NCI-H1436 (cell line): ENCODE measurements around the gene ORM1.
"Not testable (repeated sequence)": the region's sequence is repeated elsewhere in the genome, so short reads cannot be mapped to it uniquely, and the experiment has no call there.

ENCODE experiments used
- DNase-seq: peaks from one replicate; lab custom pipeline; 2025; lab: John Stamatoyannopoulos, UW

ORM1 gene

GRCh38 chr9:114325684-114326254 is 2.9 kb downstream of the ORM1 start:
- not testable (repeated sequence) for DNase-seq

- DNase-seq: no peak
These were observed 4.9 kb downstream of the ORM1 start for GRCh38 chr9:114327749-114328148.

DNA sequence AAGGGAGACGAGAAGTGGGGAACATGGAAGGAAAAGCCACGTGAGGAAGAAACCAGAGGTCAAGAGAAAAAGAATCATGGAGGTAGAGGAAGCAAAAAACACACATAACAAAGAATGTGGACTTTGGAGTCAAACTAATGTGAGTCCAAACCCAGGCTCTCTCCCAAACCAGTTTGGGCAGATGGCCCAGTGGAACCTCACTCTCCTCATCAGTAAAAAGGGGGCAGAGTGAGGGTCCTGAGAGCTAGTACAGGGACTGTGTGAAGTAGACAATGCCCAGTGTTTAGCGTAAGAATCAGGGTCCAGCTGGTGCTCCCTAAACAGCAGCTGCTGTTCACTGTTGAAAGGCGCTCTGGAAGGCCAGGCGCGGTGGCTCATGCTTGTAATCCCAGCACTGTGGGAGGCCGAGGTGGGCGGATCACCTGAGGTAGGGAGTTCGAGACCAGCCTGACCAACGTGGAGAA is 5.5 kb downstream of the ORM1 start:
- not testable (repeated sequence) for DNase-seq

DNA sequence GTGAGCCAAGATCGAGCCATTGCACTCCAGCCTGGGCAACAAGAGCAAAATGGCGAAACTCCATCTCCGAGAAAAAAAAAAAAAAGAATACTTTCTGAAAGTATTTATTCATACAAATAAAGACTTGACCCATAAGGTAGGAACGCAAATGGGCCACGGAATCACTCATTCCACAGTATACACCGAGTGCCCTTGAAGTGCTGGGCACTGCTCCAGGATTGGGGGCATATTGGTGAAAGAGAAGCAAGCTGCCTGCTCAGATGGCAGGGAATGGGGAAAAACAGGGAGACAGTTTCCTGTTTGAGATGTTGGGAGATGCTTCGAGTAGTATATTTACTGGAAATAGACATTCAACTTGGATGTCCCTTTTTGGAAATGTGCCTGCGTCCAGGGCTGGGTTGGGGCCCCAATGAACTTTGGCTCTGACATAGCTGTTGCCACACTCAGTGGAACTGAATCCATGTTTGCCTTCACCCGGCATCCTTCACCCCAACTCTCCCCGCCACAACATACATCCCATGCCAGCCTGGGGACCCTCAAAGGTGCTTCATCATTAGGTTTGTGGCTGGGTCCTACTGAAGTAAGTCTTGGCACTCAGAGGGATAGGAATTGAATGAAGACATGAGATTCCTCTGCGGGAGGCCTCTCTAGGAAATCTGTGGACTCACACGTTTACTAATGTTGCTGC is 6.2 kb downstream of the ORM1 start:
- not testable (repeated sequence) for DNase-seq

- DNase-seq: not testable (repeated sequence)
These were observed 6.7 kb downstream of the ORM1 start, which contains the start of gene ORM2 for GRCh38 chr9:114329625-114330022. Gene ORM2, plus strand, starts transcription at chr9:114329869. Its CDS starts 36 bp downstream, at chr9:114329905.

DNA sequence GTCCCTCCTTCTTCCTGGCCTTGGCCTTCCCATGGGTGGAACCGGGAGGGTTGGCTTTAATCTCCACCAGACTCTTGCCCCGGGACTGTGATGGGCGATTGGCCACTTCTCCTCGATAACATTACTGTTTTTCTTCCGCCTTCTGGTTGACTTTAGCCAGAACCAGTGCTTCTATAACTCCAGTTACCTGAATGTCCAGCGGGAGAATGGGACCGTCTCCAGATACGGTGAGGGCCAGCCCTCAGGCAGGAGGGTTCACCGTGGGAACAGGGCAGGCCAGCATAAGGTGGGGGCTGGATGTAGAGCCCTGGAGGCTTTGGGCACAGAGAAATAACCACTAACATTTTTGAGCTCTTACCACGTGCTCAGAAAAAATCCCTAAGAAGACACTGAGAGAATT is 7.7 kb downstream of the ORM1 start:
- DNase-seq: no peak

- DNase-seq: not testable (repeated sequence)
These were observed 8.6 kb downstream of the ORM1 start for GRCh38 chr9:114331229-114332195.

DNA sequence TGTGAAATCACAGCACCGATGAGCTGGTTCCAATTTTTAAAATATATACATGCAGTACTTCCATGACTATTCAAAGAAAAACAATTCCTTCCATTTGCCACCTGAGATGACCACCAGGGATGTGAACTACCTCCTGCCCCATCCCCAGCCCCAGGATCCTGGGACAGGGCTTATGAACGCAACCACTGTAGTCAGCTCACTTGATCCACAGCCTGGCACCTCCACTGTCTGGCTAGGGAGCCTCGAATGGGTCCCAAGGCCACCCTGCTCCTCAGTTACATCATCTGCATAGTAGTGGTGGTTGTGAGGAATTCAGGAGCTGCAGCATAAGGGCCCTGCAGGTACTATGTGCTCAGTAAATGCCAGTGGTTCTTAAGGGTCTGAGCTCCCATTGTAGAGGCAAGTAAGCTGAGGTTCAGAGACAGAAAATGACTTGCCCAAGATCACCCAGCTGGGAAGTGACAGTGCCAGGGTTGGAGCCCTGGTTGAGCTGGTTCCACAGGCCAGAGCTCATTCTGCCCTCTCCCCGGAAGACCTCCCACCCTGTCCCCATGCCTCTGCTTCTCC is 9.7 kb downstream of the ORM1 start:
- DNase-seq: not testable (repeated sequence)

DNA sequence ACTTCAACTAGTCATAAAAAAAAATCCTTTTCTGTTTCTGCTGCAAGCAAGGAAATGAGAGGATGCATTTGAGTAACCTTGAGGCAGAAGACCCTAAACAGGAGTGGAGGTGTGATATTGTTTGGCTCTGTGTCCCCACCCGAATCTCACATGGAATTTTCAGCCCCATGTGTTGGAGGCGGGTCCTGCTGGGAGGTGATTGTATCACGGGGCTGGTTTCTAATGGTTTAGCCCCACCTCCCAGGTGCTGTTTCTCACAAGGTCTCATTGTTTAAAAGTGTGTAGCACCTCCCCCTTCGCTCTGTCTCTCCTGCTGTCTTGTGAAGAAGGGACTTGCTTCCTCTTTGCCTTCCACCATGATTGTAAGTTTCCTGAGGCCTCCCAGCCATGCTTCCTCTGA is 10.8 kb downstream of the ORM1 start:
- not testable (repeated sequence) for DNase-seq

DNA sequence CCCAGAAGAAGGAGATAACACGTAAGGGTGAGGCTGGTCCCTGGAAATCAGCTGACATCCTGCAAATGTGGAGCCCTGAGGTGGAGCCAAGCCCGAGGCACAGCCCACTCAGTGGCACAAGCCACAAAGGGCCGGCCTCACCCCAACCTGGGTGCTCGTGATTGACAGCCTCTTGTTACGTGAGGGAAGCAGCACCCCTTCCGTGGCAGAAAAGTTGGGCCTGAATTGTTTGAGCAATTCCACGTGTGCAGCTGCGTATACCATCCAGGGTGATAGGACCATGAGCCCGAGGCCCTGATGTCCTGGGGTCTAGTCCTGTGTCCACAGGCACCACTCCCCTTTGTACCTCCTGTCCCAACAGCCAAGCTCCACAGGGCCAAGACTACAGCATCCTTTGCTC is 11.6 kb downstream of the ORM1 start:
- no peak for DNase-seq

DNA sequence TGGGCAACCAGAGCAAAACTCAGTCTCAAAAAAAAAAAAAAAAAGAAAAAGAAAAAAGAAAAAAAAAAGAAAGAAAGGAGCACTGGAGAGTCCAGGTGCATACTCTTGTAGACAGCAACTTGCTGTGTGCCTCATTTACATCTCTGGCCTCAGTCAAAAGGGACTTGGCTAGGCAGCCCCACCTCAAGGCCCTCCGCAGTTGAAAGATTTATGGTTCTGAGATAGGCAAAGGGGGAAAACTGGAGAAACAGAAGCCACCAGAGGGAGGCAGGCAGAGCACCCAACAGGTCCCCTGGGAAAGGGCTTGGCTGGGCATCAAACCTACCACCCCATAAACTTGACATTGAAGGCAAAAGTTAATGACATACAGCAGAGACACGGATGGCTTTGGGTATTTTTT is 12.8 kb downstream of the ORM1 start:
- no peak for DNase-seq

GRCh38 chr9:114336157-114336556 is 13.3 kb downstream of the ORM1 start:
- DNase-seq: no peak

- no peak for DNase-seq
These were observed 13.9 kb downstream of the ORM1 start for GRCh38 chr9:114336699-114337395.

- DNase-seq: no peak
These were observed 15.3 kb downstream of the ORM1 start for GRCh38 chr9:114338187-114338586.

DNA sequence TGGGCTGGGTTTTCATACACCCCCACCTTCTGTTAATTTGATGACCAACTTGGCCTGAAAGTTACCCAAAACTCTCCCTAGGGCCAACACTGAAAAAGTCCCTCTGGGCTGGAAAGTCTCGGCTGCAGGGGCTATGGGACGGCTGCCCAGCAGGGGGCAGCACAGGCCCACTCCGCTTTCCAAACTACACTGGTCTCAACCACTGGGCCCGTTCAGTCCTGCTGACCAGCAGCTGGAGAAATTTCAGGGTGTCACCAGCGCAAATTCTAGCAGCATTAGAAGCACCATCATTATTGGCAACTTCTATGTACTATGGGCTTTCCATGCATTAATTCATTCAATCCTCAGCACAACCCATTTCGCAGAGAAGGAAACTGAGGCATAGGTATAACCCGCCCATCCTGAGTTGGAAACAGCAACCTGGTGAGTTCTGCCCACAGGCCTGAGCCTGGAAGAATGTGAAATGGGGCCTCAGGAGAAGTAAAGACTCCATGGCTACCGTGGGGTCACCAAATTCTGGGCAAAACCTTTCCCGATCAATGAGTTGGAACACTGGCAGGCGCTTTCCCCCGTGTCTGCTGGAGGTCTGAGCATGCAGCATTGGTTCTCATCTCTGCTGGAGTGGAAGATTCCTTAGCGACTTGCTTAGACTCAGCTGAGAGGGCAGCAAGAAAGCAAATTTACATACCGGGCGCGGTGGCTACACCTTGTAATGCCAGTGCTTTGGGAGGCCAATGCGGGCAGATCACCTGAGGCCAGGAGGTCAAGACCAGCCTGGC is 16.4 kb downstream of the ORM1 start:
- no peak for DNase-seq

- no peak for DNase-seq
These were observed 18.4 kb downstream of the ORM1 start for GRCh38 chr9:114341152-114341830.

- DNase-seq: no peak
These were observed 19.1 kb downstream of the ORM1 start for GRCh38 chr9:114341991-114342390.

DNA sequence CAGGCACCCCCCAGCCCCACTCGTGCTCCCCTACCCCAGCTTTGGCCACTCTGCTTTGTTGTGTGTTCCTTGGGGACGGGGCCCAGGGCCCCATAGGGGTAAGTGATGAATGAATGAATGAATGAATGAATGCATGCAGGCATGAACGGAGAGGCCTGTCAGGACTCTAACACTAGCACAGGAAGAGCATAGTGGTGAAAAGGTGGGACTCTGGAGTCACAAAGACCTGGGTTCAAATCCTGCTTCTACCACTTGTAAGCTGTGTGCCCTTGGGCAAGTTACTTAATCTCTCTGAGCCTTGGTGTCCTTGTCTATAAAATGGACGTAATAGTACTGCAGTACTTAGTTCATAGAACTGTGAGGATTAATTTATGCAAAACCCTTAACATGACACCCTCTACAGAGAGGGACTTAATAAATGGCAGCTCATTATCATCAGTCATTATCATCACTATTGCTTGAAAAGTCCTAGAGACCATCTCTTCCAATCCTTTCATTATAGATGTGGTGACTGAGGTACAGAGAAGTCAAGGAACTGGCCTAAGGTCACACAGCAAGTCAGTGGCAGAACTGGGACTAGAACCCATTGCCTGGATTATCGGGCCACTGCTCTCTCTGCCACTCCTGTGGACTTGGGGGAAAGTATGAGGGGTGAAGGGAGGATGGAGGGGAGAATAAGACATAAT is 20.0 kb downstream of the ORM1 start:
- no peak for DNase-seq

DNA sequence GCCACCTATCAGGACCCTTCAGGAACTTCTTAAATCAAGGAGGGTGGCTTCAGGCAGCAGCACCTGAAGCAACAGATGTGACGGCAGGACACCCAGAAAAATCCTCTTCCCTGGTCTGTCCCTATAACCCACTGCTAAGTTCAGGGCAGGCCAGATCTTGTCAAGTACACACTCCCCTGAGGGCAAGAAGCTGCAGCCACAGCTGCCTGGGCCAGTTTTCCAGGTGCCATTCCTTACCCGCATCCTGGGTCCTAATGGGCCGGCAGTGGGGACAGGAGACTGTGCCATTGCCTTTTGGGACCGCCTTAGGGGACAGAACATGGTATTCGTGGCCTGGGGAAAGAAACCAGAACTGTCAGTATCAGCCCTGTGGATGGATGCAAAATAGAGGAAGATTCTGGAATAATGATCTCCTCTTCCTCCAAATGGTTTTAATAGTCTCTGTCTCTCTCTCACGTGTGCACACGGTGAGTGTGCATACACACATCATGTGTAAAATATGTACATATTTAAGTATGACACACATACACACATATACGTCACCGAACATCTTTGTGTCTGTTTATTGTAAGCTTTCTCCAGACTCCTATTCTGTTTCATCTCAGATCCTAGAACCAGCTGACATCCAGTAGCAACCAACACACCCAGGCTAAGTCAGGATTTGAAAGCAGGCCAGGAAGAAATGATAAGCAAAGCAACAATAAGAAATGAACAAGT is 20.7 kb downstream of the ORM1 start:
- no peak for DNase-seq
